Panc1 (cell line): ENCODE data around the gene DDI2. TPM values are rescaled to one million over a fixed set of nuclear protein-coding genes. Genes with fewer than 3 reads are reported as not detected.

Experiments
- ATAC-seq: fragments of 200-7000 bp; cut with Tn5 transposase; 2 replicates; pipeline ENCODE4 v1.9.1; 2020; ENCODE audit warnings: mild to moderate bottlenecking, moderate library complexity
- BruUV-seq: library from RNA; stranded (reverse); fragments of 400-500 nt; replicated peaks from 2 replicates; lab custom pipeline; 2021; lab: Mats Ljungman, UMichigan
- CTCF ChIA-PET: fragments of 300-600 bp; sonication (Branson Sonifier 250); formaldehyde crosslinking; loops from one replicate; lab custom pipeline; 2022; ENCODE audit warnings: antibody characterized with exemption; lab: Charles Lee
- POLR2A ChIA-PET: fragments of 300-600 bp; sonication (Branson Sonifier 250); formaldehyde crosslinking; loops from one replicate; lab custom pipeline; 2022; ENCODE audit warnings: antibody characterized with exemption; lab: Charles Lee
- DNase-seq: peaks from one replicate; pipeline ENCODE4 v3.0.0-alpha.2; 2010; ENCODE audit warnings: low read depth, low spot score
- H3K27ac ChIP-seq: 2 replicates; pipeline ENCODE4 v1.5.1; 2011; ENCODE audit warnings: mild to moderate bottlenecking, low read length, inconsistent platforms
- H3K27me3 ChIP-seq: fragments of 200-500 bp; sonication (Bioruptor generic); 2 replicates; pipeline ENCODE4 v1.6.0; 2014; ENCODE audit warnings: low read length, inconsistent platforms; ENCODE audit not compliant: control insufficient read depth, insufficient read depth
- H3K36me3 ChIP-seq: fragments of 200-500 bp; sonication (Bioruptor generic); 2 replicates; pipeline ENCODE4 v1.5.1; 2014; ENCODE audit warnings: inconsistent platforms, mild to moderate bottlenecking, low read length, moderate library complexity; ENCODE audit not compliant: control insufficient read depth, insufficient read depth
- H3K4me1 ChIP-seq: 2 replicates; pipeline ENCODE4 v1.5.1; 2011; ENCODE audit warnings: inconsistent platforms, mild to moderate bottlenecking, low read length, moderate library complexity; ENCODE audit not compliant: control insufficient read depth, insufficient read depth
- H3K4me3 ChIP-seq, 2 experiments: 2 replicates each; pipeline ENCODE4 v1.5.1; 2011 to 2012; ENCODE audit warnings: low read depth in 2 of 2, low read length in 2 of 2, mild to moderate bottlenecking in 2 of 2, inconsistent platforms in 1 of 2, moderate library complexity in 1 of 2
- H3K9me3 ChIP-seq: fragments of 200-500 bp; sonication (Bioruptor generic); 2 replicates; pipeline ENCODE4 v1.5.1; 2014; ENCODE audit warnings: low read depth, mild to moderate bottlenecking, inconsistent platforms, low read length, moderate library complexity; ENCODE audit not compliant: control insufficient read depth, insufficient read depth
- CTCF ChIP-seq: fragments of 450-650 bp; IDR thresholded peaks from 2 replicates; pipeline ENCODE4 v1.5.1; 2017; ENCODE audit warnings: mild to moderate bottlenecking
- POLR2AphosphoS5 ChIP-seq: IDR thresholded peaks from 2 replicates; pipeline ENCODE4 v1.6.1; 2012; ENCODE audit warnings: mild to moderate bottlenecking, low read depth, low read length, moderate library complexity
- SIN3A ChIP-seq: IDR thresholded peaks from 2 replicates; pipeline ENCODE4 v1.6.1; 2012; ENCODE audit warnings: low read depth, mild to moderate bottlenecking, low read length, moderate library complexity, borderline replicate concordance; ENCODE audit not compliant: insufficient read depth
- TCF7L2 ChIP-seq: IDR thresholded peaks from 2 replicates; pipeline ENCODE4 v1.6.1; 2011; ENCODE audit warnings: mild to moderate bottlenecking, low read depth, low read length, inconsistent platforms
- in situ Hi-C: cut with HindIII; loops from 2 replicates; pipeline ENCODE4 v1.10.0; 2016; ENCODE audit warnings: low sequenced_read_pairs, low pct_unique_long_range_greater_than_20kb
- intact Hi-C: fragments of 100-400 bp; cut with micrococcal nuclease; formaldehyde crosslinking; loops from one replicate; pipeline ENCODE4 v1.10.0; 2022; ENCODE audit not compliant: unreplicated experiment
- total RNA-seq: library from RNA; stranded (reverse); gene quantifications from one replicate; pipeline ENCODE4 v1.2.1, GENCODE V29; 2021; ENCODE audit not compliant: unreplicated experiment
- TF ChIP-seq, protein P1 (sequence below), 2 experiments: IDR thresholded peaks; 2 replicates each; pipeline ENCODE4 v1.6.1; 2011 to 2012; ENCODE audit warnings: low read depth in 2 of 2, control low read depth in 1 of 2, low read length in 1 of 2, mild to moderate bottlenecking in 1 of 2, moderate library complexity in 1 of 2; ENCODE audit not compliant: insufficient read depth in 1 of 2

DDI2 gene
- total RNA-seq, 1 experiment from 2014 or later: 27.7 TPM

DNA sequence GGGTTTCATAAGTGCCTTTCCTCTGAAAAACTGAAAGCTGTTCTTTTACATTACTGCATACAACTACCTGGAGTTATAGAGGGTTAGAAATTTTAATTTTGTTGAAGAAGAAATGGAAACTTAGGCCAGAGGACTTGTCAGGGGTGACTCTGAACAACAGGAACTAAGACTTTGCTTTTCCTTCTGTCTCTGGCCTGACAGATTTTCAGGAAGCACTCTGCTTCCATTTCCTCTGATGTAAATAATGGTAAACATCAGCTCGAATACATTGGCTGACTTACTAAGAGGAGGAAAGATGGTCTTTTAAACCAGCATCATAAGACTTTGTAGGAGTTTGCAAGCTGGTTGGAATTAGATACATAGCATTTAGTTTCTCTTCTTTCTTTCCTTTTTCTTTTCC, 39.8 kb downstream of the DDI2 start:
- CTCF ChIA-PET: no interaction called here
- in situ Hi-C loops: no loop called here

GRCh38 chr1:15660151-15660550, 42.9 kb downstream of the DDI2 start:
- no peaks in the 10 kb centered on the region for H3K9me3 ChIP-seq
- CTCF ChIA-PET: no interaction called here
- ATAC-seq: no peak
- BruUV-seq: no TSS peak
- H3K27me3 ChIP-seq: no peaks in the 10 kb centered on the region
- in situ Hi-C loops (no loop called here), intact Hi-C loops (no loop called here)
- H3K4me3 ChIP-seq: no peak overlapping the region
- TF ChIP-seq POLR2AphosphoS5 (no peak), SIN3A (no peak), CTCF (no peak), TCF7L2 (no peak)
- TF ChIP-seq, protein P1, sequence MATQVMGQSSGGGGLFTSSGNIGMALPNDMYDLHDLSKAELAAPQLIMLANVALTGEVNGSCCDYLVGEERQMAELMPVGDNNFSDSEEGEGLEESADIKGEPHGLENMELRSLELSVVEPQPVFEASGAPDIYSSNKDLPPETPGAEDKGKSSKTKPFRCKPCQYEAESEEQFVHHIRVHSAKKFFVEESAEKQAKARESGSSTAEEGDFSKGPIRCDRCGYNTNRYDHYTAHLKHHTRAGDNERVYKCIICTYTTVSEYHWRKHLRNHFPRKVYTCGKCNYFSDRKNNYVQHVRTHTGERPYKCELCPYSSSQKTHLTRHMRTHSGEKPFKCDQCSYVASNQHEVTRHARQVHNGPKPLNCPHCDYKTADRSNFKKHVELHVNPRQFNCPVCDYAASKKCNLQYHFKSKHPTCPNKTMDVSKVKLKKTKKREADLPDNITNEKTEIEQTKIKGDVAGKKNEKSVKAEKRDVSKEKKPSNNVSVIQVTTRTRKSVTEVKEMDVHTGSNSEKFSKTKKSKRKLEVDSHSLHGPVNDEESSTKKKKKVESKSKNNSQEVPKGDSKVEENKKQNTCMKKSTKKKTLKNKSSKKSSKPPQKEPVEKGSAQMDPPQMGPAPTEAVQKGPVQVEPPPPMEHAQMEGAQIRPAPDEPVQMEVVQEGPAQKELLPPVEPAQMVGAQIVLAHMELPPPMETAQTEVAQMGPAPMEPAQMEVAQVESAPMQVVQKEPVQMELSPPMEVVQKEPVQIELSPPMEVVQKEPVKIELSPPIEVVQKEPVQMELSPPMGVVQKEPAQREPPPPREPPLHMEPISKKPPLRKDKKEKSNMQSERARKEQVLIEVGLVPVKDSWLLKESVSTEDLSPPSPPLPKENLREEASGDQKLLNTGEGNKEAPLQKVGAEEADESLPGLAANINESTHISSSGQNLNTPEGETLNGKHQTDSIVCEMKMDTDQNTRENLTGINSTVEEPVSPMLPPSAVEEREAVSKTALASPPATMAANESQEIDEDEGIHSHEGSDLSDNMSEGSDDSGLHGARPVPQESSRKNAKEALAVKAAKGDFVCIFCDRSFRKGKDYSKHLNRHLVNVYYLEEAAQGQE (IDR thresholded peaks at IDR 0.05; ENCODE audit: insufficient read depth in 1 of 2, low read depth in 2 of 2, low read length in 1 of 2): no peak
- peaks cover 40% of the 10 kb centered on the region for H3K36me3 ChIP-seq
- H3K4me1 ChIP-seq: no peaks in the 10 kb centered on the region
- H3K27ac ChIP-seq: no peak overlapping the region
- POLR2A ChIA-PET: no interaction called here
- no peak for DNase-seq

More for the DNA sequence above, 39.8 kb downstream of the DDI2 start:
- Histone ChIP-seq H3K36me3 (peaks cover 42% of the 10 kb centered on the region), H3K4me1 (no peaks in the 10 kb centered on the region), H3K27me3 (no peaks in the 10 kb centered on the region), H3K27ac (no peak overlapping the region), H3K9me3 (no peaks in the 10 kb centered on the region), H3K4me3 (no peak overlapping the region)
- BruUV-seq: no TSS peak
- ATAC-seq: no peak
- POLR2A ChIA-PET: no interaction called here
- TF ChIP-seq TCF7L2 (no peak), CTCF (no peak), SIN3A (no peak), POLR2AphosphoS5 (no peak)
- TF ChIP-seq, protein P1 (IDR thresholded peaks at IDR 0.05; ENCODE audit: insufficient read depth in 1 of 2, low read depth in 2 of 2, low read length in 1 of 2): no peak
- DNase-seq: no peak
- intact Hi-C loops: no loop called here
